Measurements from ENCODE around the gene CD4. TPM values are rescaled to one million over a fixed set of nuclear protein-coding genes. Genes with fewer than 3 reads are reported as not detected.

The CD4 gene
- total RNA-seq, 1 experiment from 2014 or later: 0.42 TPM

DNA sequence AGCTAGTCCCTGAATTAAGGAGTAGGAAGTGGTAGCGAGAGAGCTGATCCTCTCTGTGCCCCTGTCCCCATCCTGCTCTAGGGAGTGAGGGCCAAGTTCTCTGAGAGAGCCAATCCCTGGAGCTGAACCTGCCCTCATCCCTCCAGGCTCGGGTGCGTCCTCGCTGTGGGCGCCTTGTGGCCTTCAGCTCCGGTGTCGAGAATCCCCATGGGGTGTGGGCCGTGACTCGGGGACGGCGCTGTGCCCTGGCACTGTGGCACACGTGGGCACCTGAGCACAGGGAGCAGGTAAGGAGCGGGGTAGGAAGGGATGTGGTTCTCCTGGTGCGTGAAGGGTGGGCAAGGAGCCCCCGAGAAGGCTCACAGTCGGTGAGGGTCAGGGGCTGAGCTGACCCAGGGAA is 49.5 kb downstream of the CD4 start:
- no peaks in the 10 kb centered on the region for H3K27me3 ChIP-seq (ENCODE audit: insufficient read depth, low read length)
- BruUV-seq (replicated peaks): no TSS peak
- H3K27ac ChIP-seq (ENCODE audit: low read depth, low read length): no peak overlapping the region
- H3K9me2 ChIP-seq (ENCODE audit: insufficient read depth): no peaks in the 10 kb centered on the region
- H3K4me2 ChIP-seq (ENCODE audit: low read length): no peak overlapping the region
- H3K4me3 ChIP-seq (replicated peaks in 1 of 2; ENCODE audit: low read depth in 1 of 2, low read length in 2 of 2): no peak overlapping the region
- peaks cover 7 to 8% of the 10 kb centered on the region in 2 experiments; a peak in 2 of 4 replicates for H3K36me3 ChIP-seq (ENCODE audit: control insufficient read depth in 1 of 2, insufficient read depth in 2 of 2, low read length in 2 of 2)
- ATAC-seq (no peak), DNase-seq (ENCODE audit: low read depth, low spot score) (no peak)
- H3K9me3 ChIP-seq (ENCODE audit: control insufficient read depth in 1 of 2, insufficient read depth in 1 of 2, low read depth in 1 of 2, low read length in 2 of 2): no peaks in the 10 kb centered on the region
- TF ChIP-seq RAD21 (IDR thresholded peaks at IDR 0.05; ENCODE audit: low read depth): no peak
- TF ChIP-seq ZNF274 (IDR thresholded peaks at IDR 0.05; ENCODE audit: low read depth, low read length): no peak
- TF ChIP-seq, protein P1, sequence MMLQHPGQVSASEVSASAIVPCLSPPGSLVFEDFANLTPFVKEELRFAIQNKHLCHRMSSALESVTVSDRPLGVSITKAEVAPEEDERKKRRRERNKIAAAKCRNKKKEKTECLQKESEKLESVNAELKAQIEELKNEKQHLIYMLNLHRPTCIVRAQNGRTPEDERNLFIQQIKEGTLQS (IDR thresholded peaks at IDR 0.05): no peak
- TF ChIP-seq SIN3A (IDR thresholded peaks at IDR 0.05; ENCODE audit: low read depth): no peak
- no peak for TF ChIP-seq SP1 (IDR thresholded peaks at IDR 0.05; ENCODE audit: low read depth)
- TF ChIP-seq, protein P2, sequence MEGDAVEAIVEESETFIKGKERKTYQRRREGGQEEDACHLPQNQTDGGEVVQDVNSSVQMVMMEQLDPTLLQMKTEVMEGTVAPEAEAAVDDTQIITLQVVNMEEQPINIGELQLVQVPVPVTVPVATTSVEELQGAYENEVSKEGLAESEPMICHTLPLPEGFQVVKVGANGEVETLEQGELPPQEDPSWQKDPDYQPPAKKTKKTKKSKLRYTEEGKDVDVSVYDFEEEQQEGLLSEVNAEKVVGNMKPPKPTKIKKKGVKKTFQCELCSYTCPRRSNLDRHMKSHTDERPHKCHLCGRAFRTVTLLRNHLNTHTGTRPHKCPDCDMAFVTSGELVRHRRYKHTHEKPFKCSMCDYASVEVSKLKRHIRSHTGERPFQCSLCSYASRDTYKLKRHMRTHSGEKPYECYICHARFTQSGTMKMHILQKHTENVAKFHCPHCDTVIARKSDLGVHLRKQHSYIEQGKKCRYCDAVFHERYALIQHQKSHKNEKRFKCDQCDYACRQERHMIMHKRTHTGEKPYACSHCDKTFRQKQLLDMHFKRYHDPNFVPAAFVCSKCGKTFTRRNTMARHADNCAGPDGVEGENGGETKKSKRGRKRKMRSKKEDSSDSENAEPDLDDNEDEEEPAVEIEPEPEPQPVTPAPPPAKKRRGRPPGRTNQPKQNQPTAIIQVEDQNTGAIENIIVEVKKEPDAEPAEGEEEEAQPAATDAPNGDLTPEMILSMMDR (IDR thresholded peaks at IDR 0.05 in 2 of 3, conservative IDR thresholded peaks at IDR 0.05 in 1 of 3; ENCODE audit: borderline replicate concordance in 1 of 3, insufficient read depth in 1 of 3, low read depth in 2 of 3, low read length in 2 of 3): no peak
- TF ChIP-seq CEBPB (IDR thresholded peaks at IDR 0.05; ENCODE audit: low read depth): no peak
- TF ChIP-seq JUND (IDR thresholded peaks at IDR 0.05): no peak
- TF ChIP-seq, protein P3, sequence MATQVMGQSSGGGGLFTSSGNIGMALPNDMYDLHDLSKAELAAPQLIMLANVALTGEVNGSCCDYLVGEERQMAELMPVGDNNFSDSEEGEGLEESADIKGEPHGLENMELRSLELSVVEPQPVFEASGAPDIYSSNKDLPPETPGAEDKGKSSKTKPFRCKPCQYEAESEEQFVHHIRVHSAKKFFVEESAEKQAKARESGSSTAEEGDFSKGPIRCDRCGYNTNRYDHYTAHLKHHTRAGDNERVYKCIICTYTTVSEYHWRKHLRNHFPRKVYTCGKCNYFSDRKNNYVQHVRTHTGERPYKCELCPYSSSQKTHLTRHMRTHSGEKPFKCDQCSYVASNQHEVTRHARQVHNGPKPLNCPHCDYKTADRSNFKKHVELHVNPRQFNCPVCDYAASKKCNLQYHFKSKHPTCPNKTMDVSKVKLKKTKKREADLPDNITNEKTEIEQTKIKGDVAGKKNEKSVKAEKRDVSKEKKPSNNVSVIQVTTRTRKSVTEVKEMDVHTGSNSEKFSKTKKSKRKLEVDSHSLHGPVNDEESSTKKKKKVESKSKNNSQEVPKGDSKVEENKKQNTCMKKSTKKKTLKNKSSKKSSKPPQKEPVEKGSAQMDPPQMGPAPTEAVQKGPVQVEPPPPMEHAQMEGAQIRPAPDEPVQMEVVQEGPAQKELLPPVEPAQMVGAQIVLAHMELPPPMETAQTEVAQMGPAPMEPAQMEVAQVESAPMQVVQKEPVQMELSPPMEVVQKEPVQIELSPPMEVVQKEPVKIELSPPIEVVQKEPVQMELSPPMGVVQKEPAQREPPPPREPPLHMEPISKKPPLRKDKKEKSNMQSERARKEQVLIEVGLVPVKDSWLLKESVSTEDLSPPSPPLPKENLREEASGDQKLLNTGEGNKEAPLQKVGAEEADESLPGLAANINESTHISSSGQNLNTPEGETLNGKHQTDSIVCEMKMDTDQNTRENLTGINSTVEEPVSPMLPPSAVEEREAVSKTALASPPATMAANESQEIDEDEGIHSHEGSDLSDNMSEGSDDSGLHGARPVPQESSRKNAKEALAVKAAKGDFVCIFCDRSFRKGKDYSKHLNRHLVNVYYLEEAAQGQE (IDR thresholded peaks at IDR 0.05; ENCODE audit: low read depth): no peak
- TF ChIP-seq YY1 (IDR thresholded peaks at IDR 0.05; ENCODE audit: extremely low read depth, insufficient replicate concordance, low read depth, low read length): no peak
- no peak for TF ChIP-seq POLR2A (IDR thresholded peaks at IDR 0.05; ENCODE audit: borderline replicate concordance, extremely low read depth, insufficient read depth, insufficient read length)
- no peaks in the 10 kb centered on the region for H4K20me1 ChIP-seq (ENCODE audit: insufficient read depth)
- POLR2A ChIA-PET: interaction anchor here (4.4 kb wide), 1 partner anchor 13 kb away, joined by 19 read pairs; the partner anchor contains the start of genes CDCA3 and USP5
- intact Hi-C loops (cut with micrococcal nuclease): no loop called here
- H3K4me1 ChIP-seq (ENCODE audit: control insufficient read depth in 1 of 2, insufficient read depth in 2 of 2, low read length in 2 of 2): peaks cover 0 to 15% of the 10 kb centered on the region in 2 experiments; a peak in 2 of 4 replicates
- RAD21 ChIA-PET (ENCODE audit: low non-redundant PET in 1 of 2, low total read pairs in 2 of 2, uncharacterized antibody in 2 of 2, unreplicated experiment in 2 of 2): no interaction called here
- no peaks in the 10 kb centered on the region for H3K79me2 ChIP-seq (ENCODE audit: insufficient read depth, low read length)
- H2AFZ ChIP-seq (ENCODE audit: low read depth, low read length, poor library complexity, severe bottlenecking): no peak overlapping the region
- CTCF ChIA-PET: interaction anchor here (1.2 kb wide), 1 partner anchor 33 kb away, joined by 4 read pairs; no protein-coding TSS in a partner anchor
- H3K9ac ChIP-seq (ENCODE audit: low read length): no peak overlapping the region
